ENCODE results near the gene NAMPT.

NAMPT gene

GRCh38 chr7:106270122-106270977 is 14.4 kb downstream of the NAMPT start:
- no peak for FAIRE-seq

GRCh38 chr7:106269254-106269961 is 15.4 kb downstream of the NAMPT start:
- no peak for FAIRE-seq

- FAIRE-seq: no peak
These were observed 19.6 kb downstream of the NAMPT start for GRCh38 chr7:106265133-106265532.

- FAIRE-seq: peak; percentile 25
These were observed 22.4 kb downstream of the NAMPT start for GRCh38 chr7:106262221-106262881.

GRCh38 chr7:106260136-106260561 is 24.6 kb downstream of the NAMPT start:
- FAIRE-seq: no peak

- FAIRE-seq: no peak
These were observed 26.0 kb downstream of the NAMPT start for GRCh38 chr7:106258789-106259188.

- FAIRE-seq: no peak
These were observed 27.0 kb downstream of the NAMPT start for GRCh38 chr7:106257752-106258151.

- no peak for FAIRE-seq
These were observed 28.6 kb downstream of the NAMPT start for GRCh38 chr7:106256144-106256543.

GRCh38 chr7:106255246-106255645 is 29.5 kb downstream of the NAMPT start:
- no peak for FAIRE-seq

GRCh38 chr7:106254525-106255116 is 30.2 kb downstream of the NAMPT start:
- no peak for FAIRE-seq

GRCh38 chr7:106252568-106252967 is 32.2 kb downstream of the NAMPT start:
- FAIRE-seq: no peak

- no peak for FAIRE-seq
These were observed 35.3 kb downstream of the NAMPT start for GRCh38 chr7:106249488-106249887.

GRCh38 chr7:106248600-106248999 is 36.2 kb downstream of the NAMPT start:
- FAIRE-seq: no peak

- FAIRE-seq: no peak
These were observed 36.9 kb downstream of the NAMPT start for GRCh38 chr7:106247841-106248240.

GRCh38 chr7:106246902-106247711 is 37.7 kb downstream of the NAMPT start:
- no peak for FAIRE-seq

- no peak for FAIRE-seq
These were observed 40.9 kb downstream of the NAMPT start for GRCh38 chr7:106243893-106244292.

- FAIRE-seq: no peak
These were observed 45.4 kb downstream of the NAMPT start for GRCh38 chr7:106239406-106239805.

- FAIRE-seq: no peak
These were observed 46.0 kb downstream of the NAMPT start for GRCh38 chr7:106238830-106239229.

- FAIRE-seq: no peak
These were observed 48.7 kb downstream of the NAMPT start for GRCh38 chr7:106236065-106236464.

GRCh38 chr7:106234425-106234824 is 50.4 kb downstream of the NAMPT start:
- FAIRE-seq: no peak

- FAIRE-seq: no peak
These were observed 52.8 kb downstream of the NAMPT start for GRCh38 chr7:106231856-106232490.

GRCh38 chr7:106225856-106226255 is 58.9 kb downstream of the NAMPT start:
- peak; percentile 13 for FAIRE-seq

Measured in G401.6 (cell line).